ENCODE results near the gene CNTN6. TPM values are rescaled to one million over a fixed set of nuclear protein-coding genes. Genes with fewer than 3 reads are reported as not detected.

CNTN6 gene
- total RNA-seq, 4 donors from 2014 or later, result not detected

GRCh38 chr3:1272546-1273265 lies 179.9 kb downstream of the CNTN6 start:
- DNase-seq, result no peak
- TF ChIP-seq POLR2A (IDR thresholded peaks at IDR 0.05), result no peak
- TF ChIP-seq CTCF (IDR thresholded peaks at IDR 0.05 in 4 of 5, conservative IDR thresholded peaks at IDR 0.05 in 1 of 5), result no peak
- no peaks in the 10 kb centered on the region for H3K4me1 ChIP-seq
- in situ Hi-C loops (cut with MboI; ENCODE audit: low sequenced_read_pairs in 4 of 4) (no loop called here), intact Hi-C loops (cut with DNase I; ENCODE audit: low total_unique reads) (no loop called here)
- no peaks in the 10 kb centered on the region for H3K9me3 ChIP-seq
- no peak overlapping the region for H3K4me3 ChIP-seq
- H3K27me3 ChIP-seq, result no peaks in the 10 kb centered on the region
- no peak for ATAC-seq
- H3K27ac ChIP-seq, result no peak overlapping the region
- no peaks in the 10 kb centered on the region for H3K36me3 ChIP-seq

DNA sequence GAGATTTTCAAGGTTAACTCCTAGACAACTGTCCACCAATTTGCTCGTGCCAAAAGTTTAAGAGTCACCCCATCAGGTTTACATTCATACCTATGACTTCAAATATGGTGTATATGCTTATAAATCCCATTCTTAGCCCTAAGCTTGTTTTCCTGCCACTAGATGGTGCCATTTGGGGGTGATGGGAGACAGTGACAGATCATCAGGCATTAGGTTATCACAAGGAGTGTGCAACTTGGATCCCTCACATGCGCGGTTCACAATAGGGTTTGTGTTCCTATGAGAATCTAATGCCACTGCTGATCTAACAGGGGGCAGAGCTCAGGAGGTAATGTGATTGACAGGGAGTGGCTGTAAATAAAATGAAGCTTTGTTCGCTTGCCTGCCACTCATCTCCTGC lies 182.7 kb downstream of the CNTN6 start:
- no peak for TF ChIP-seq CTCF (IDR thresholded peaks at IDR 0.05 in 4 of 5, conservative IDR thresholded peaks at IDR 0.05 in 1 of 5)
- no peak for TF ChIP-seq POLR2A (IDR thresholded peaks at IDR 0.05)
- no peak overlapping the region for H3K27ac ChIP-seq
- H3K9me3 ChIP-seq, result no peaks in the 10 kb centered on the region
- DNase-seq (no peak), ATAC-seq (no peak)
- in situ Hi-C loops (cut with MboI; ENCODE audit: low sequenced_read_pairs in 4 of 4), result no loop called here
- no peak overlapping the region for H3K4me3 ChIP-seq
- no peaks in the 10 kb centered on the region for H3K4me1 ChIP-seq
- no peaks in the 10 kb centered on the region for H3K36me3 ChIP-seq
- intact Hi-C loops (cut with DNase I; ENCODE audit: low total_unique reads), result no loop called here
- H3K27me3 ChIP-seq, result no peaks in the 10 kb centered on the region

DNA sequence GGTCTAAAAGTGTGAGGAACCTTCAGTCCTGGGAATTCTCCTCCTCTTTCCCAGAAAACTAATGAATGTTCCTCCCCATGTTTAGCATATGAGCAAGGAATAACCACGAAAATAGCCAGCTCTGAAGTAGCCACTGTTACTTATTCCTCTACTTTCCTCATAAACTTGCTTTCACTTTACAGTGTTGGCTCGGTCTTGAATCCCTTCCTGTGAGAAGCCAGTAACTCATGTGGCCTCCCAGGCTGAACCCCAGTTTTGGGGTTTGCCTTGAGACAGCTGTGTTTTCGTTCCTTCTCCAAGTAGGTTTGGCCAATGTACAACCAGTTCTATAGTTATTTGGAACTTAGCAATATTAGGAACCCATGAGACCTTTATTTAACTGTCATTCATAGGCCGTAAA lies 195.0 kb downstream of the CNTN6 start:
- in situ Hi-C loops (cut with MboI; ENCODE audit: low sequenced_read_pairs in 4 of 4) (no loop called here), intact Hi-C loops (cut with DNase I; ENCODE audit: low total_unique reads) (no loop called here)
- Histone ChIP-seq H3K27me3 (no peaks in the 10 kb centered on the region), H3K27ac (no peak overlapping the region), H3K4me3 (no peak overlapping the region), H3K9me3 (no peaks in the 10 kb centered on the region), H3K36me3 (no peaks in the 10 kb centered on the region), H3K4me1 (no peaks in the 10 kb centered on the region)
- TF ChIP-seq CTCF (IDR thresholded peaks at IDR 0.05 in 4 of 5, conservative IDR thresholded peaks at IDR 0.05 in 1 of 5) (no peak), POLR2A (IDR thresholded peaks at IDR 0.05) (no peak)
- ATAC-seq (no peak), DNase-seq (no peak)

DNA sequence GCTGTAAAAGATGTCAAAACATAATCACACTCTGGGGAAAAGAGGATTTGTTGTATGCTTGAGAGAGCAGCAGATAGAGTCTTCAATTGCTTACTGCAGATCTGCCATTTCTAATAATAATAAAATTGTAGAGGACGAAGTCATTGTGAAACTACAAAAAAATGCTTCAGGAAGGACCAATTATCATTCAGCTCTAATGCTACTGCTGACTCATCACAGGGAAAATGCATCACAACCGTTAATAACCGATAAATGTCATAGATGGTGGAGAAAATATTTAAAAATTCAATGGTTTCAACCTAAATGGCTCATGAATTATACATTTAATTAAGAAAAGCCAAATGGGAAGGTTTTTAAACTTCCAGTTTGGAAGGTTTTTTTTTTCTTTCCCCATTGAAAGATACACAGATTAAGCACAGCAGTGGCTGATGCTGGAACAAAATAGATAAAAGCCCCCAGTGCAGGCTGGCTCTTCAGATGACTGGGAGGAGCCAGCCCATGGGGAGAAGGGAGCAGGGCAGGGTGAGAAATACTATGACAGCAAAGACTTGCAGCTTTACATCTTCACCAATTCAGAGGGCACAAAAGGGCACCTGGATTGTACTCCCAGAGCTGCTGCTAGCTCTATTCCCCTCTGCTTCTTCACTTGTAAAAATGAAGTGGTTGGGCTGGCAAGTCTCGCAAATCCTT lies 196.1 kb downstream of the CNTN6 start:
- TF ChIP-seq POLR2A (IDR thresholded peaks at IDR 0.05) (no peak), CTCF (IDR thresholded peaks at IDR 0.05 in 4 of 5, conservative IDR thresholded peaks at IDR 0.05 in 1 of 5) (no peak)
- Histone ChIP-seq H3K27me3 (no peaks in the 10 kb centered on the region), H3K36me3 (no peaks in the 10 kb centered on the region), H3K4me3 (no peak overlapping the region), H3K4me1 (no peaks in the 10 kb centered on the region), H3K9me3 (no peaks in the 10 kb centered on the region), H3K27ac (no peak overlapping the region)
- no peak for DNase-seq
- no peak for ATAC-seq
- in situ Hi-C loops (cut with MboI; ENCODE audit: low sequenced_read_pairs in 4 of 4), result no loop called here
- intact Hi-C loops (cut with DNase I; ENCODE audit: low total_unique reads), result no loop called here

Measured in gastrocnemius medialis (tissue), 4 donors.